Mesenchymal stem cell (in vitro differentiated cells and primary cell): ENCODE measurements around the gene LRRFIP1.
"Not testable (repeated sequence)": the region's sequence is repeated elsewhere in the genome, so short reads cannot be mapped to it uniquely, and the experiment has no call there.

Experiments
- DNase-seq: peaks from one replicate; pipeline ENCODE4 v3.0.0-alpha.2; 2013
- H2AFZ ChIP-seq: one replicate; pipeline ENCODE4 v1.6.1; 2013; ENCODE audit warnings: low read depth, mild to moderate bottlenecking, control low read depth, inconsistent platforms, low read length, moderate library complexity
- H2AK5ac ChIP-seq: 2 replicates; pipeline ENCODE4 v1.6.1; 2013; ENCODE audit warnings: low read length, moderate library complexity, mild to moderate bottlenecking, inconsistent platforms; ENCODE audit not compliant: severe bottlenecking
- H2BK120ac ChIP-seq: one replicate; pipeline ENCODE4 v1.6.1; 2013; ENCODE audit warnings: low read depth, mild to moderate bottlenecking, inconsistent platforms, low read length, moderate library complexity
- H2BK12ac ChIP-seq, 2 experiments: one replicate each; pipeline ENCODE4 v1.6.1; 2013; ENCODE audit warnings: inconsistent platforms in 2 of 2, low read length in 2 of 2, mild to moderate bottlenecking in 2 of 2, moderate library complexity in 2 of 2, control low read depth in 1 of 2
- H2BK15ac ChIP-seq: one replicate; pipeline ENCODE4 v1.6.1; 2013; ENCODE audit warnings: mild to moderate bottlenecking, low read depth, inconsistent platforms; ENCODE audit not compliant: poor library complexity, severe bottlenecking
- H2BK5ac ChIP-seq: 2 replicates; pipeline ENCODE4 v1.6.1; 2013; ENCODE audit warnings: low read depth, mild to moderate bottlenecking, low read length, control low read depth, inconsistent platforms; ENCODE audit not compliant: poor library complexity, severe bottlenecking
- H3K14ac ChIP-seq, 2 experiments: one replicate each; pipeline ENCODE4 v1.6.1; 2013; ENCODE audit warnings: inconsistent platforms in 2 of 2, low read length in 2 of 2, control low read depth in 1 of 2, mild to moderate bottlenecking in 1 of 2, moderate library complexity in 1 of 2
- H3K18ac ChIP-seq, 2 experiments: one replicate each; pipeline ENCODE4 v1.6.1; 2013; ENCODE audit warnings: inconsistent platforms in 2 of 2, low read length in 2 of 2, control low read depth in 1 of 2, low read depth in 1 of 2, mild to moderate bottlenecking in 1 of 2
- H3K23ac ChIP-seq, 2 experiments: one replicate each; pipeline ENCODE4 v1.6.1; 2013; ENCODE audit warnings: inconsistent platforms in 2 of 2, low read length in 2 of 2, mild to moderate bottlenecking in 2 of 2, moderate library complexity in 2 of 2, control low read depth in 1 of 2
- H3K27ac ChIP-seq: 2 replicates; pipeline ENCODE4 v1.5.1; 2013; ENCODE audit warnings: mild to moderate bottlenecking, moderate library complexity, low read length, control low read depth, inconsistent platforms; ENCODE audit not compliant: poor library complexity, severe bottlenecking
- H3K27me3 ChIP-seq, 2 experiments: 2 replicates each; pipeline versions ENCODE4 v1.6.1 to v1.7.0; 2013; ENCODE audit warnings: low read length in 2 of 2, mild to moderate bottlenecking in 2 of 2, moderate library complexity in 2 of 2, control low read depth in 1 of 2, inconsistent platforms in 1 of 2; ENCODE audit not compliant: control insufficient read depth in 1 of 2, insufficient read depth in 1 of 2
- H3K36me3 ChIP-seq, 2 experiments: 2 replicates each; pipeline versions ENCODE4 v1.6.1 to v1.7.0; 2013; ENCODE audit warnings: low read length in 2 of 2, control low read depth in 1 of 2, inconsistent platforms in 1 of 2, low read depth in 1 of 2, mild to moderate bottlenecking in 1 of 2; ENCODE audit not compliant: insufficient read depth in 2 of 2, control insufficient read depth in 1 of 2
- H3K4ac ChIP-seq, 2 experiments: one replicate each; pipeline ENCODE4 v1.6.1; 2013; ENCODE audit warnings: inconsistent platforms in 2 of 2, low read length in 2 of 2, mild to moderate bottlenecking in 2 of 2, moderate library complexity in 2 of 2, control low read depth in 1 of 2, low read depth in 1 of 2
- H3K4me1 ChIP-seq: 2 replicates; pipeline ENCODE4 v1.6.1; 2013; ENCODE audit warnings: low read depth, low read length, control low read depth; ENCODE audit not compliant: control insufficient read depth, insufficient read depth
- H3K4me2 ChIP-seq: 2 replicates; pipeline ENCODE4 v1.6.1; 2013; ENCODE audit warnings: low read length, mild to moderate bottlenecking, inconsistent platforms; ENCODE audit not compliant: poor library complexity, severe bottlenecking
- H3K4me3 ChIP-seq, 2 experiments: 2 replicates each; pipeline versions ENCODE4 v1.5.1 to v1.7.0; 2013; ENCODE audit warnings: low read length in 2 of 2, mild to moderate bottlenecking in 2 of 2, control low read depth in 1 of 2, low read depth in 1 of 2; ENCODE audit not compliant: insufficient read depth in 1 of 2
- H3K79me1 ChIP-seq: replicated peaks from 2 replicates; pipeline ENCODE4 v1.6.1; 2013; ENCODE audit warnings: mild to moderate bottlenecking, control low read depth, low read length, inconsistent platforms; ENCODE audit not compliant: poor library complexity, severe bottlenecking
- H3K9ac ChIP-seq: 2 replicates; pipeline ENCODE4 v1.7.0; 2013; ENCODE audit warnings: mild to moderate bottlenecking, low read length, moderate library complexity
- H3K9me3 ChIP-seq: 2 replicates; pipeline ENCODE4 v1.7.0; 2013; ENCODE audit warnings: mild to moderate bottlenecking, low read length; ENCODE audit not compliant: control insufficient read depth
- H4K8ac ChIP-seq: one replicate; pipeline ENCODE4 v1.6.1; 2013; ENCODE audit warnings: inconsistent platforms, mild to moderate bottlenecking, low read length, moderate library complexity
- H4K91ac ChIP-seq: one replicate; pipeline ENCODE4 v1.6.1; 2013; ENCODE audit warnings: mild to moderate bottlenecking, low read length, inconsistent platforms
- WGBS: methylation state at CpG from one replicate; pipeline ENCODE4 v1.1.7; 2013; ENCODE audit warnings: mixed read lengths; 5-methylcytosine and 5-hydroxymethylcytosine counted together

LRRFIP1 gene

DNA sequence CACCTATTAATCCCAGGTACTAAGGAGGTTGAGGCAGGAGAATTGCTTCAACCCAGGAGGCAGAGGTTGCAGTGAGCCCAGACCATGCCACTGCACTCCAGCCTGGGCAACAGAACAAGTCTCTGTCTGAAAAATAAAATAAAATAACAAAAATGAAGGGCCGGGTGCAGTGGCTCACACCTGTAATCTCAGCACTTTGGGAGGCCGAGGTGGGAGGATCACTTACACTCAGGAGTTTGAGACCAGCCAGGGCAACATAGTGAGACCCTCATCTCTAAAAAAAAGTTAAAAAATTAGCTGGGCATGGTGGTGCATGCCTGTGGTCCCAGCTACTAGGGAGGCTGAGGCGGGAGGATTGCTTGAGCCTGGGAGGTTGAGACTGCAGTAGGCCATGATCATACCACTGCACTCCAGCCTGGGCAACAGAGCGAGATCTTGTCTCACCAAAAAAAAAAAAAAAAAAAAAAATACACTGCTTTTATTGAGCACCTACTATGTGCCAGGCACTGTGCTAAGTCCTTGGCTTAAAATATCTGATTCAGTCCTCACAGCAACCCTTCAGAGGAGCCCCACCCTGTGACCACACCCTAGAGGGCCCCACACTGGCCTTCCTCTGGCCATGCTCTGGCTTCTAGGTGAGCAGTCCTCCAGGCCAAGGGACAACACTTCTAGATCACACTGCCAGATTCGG is 31.4 kb upstream of the LRRFIP1 start:
- H3K4me2 ChIP-seq, H3K27ac ChIP-seq, H2BK5ac ChIP-seq, H2BK15ac ChIP-seq, H2BK120ac ChIP-seq, H3K27me3 ChIP-seq, H3K36me3 ChIP-seq, H3K9me3 ChIP-seq, H3K14ac ChIP-seq, H4K8ac ChIP-seq, H3K79me1 ChIP-seq, H2AK5ac ChIP-seq, H3K23ac ChIP-seq, H3K9ac ChIP-seq, DNase-seq, H3K4me3 ChIP-seq, H4K91ac ChIP-seq, H2AFZ ChIP-seq, H3K4ac ChIP-seq: not testable (repeated sequence)
- H3K18ac ChIP-seq = peak overlapping the region in 1 of 2 experiments; percentile 61
- H2BK12ac ChIP-seq = peak overlapping the region in 1 of 2 experiments; percentile 21
- peaks cover 24% of the 10 kb centered on the region for H3K4me1 ChIP-seq
- 79% methylated on average over 4 of the region's 5 CpGs for WGBS

DNA sequence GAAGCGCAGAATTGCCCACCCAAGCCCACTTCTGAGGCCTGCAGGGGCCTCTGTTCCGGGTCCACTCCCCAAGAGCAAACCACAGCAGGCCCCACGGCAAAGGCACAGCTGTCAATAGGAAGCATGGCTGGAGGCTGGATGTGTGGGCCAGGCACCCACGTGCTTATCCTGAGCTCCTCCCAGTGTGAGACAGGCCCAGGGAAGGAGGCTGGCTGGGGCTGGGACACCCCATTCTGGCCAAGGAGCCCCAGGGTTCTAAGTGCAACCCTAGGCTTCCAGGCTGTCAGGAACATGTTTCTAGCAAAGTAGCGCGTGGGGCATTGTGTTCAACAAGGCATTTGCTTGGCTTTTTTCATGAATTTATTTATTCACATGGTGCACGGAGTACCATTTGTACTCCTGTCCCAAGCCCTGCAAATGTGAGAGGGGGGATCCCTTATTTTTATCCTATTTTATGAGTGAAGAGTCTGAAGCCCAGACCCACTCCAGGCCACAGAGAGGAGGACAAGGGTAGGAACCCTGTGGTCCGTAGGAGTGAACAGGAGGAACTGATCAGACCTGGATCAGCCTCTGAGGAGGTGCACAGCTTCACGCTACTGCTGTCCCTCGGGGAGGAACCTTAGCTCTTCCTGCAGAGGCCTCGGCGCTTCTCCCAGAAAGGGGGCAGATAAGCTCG is 30.7 kb upstream of the LRRFIP1 start:
- Histone ChIP-seq H4K91ac (peak overlapping the region; percentile 52), H3K9ac (no peak overlapping the region), H2BK15ac (peak overlapping the region; percentile 46), H3K4me1 (peaks cover 19% of the 10 kb centered on the region), H3K4me3 (no peak overlapping the region), H2AK5ac (peak overlapping the region; percentile 47), H3K18ac (peak overlapping the region; percentile 5 to 61), H3K27me3 (no peaks in the 10 kb centered on the region), H2BK5ac (no peak overlapping the region), H2BK12ac (peak overlapping the region; percentile 33 to 55), H3K23ac (no peak overlapping the region), H2BK120ac (no peak overlapping the region), H2AFZ (no peak overlapping the region), H3K4me2 (no peak overlapping the region), H3K36me3 (no peaks in the 10 kb centered on the region), H3K79me1 (no peaks in the 10 kb centered on the region), H3K4ac (peak overlapping the region in 1 of 2 experiments; percentile 34), H4K8ac (no peak overlapping the region), H3K14ac (peak overlapping the region in 1 of 2 experiments; percentile 69), H3K9me3 (no peaks in the 10 kb centered on the region), H3K27ac (no peak overlapping the region)
- WGBS = 88% methylated on average over 13 of the region's 13 CpGs
- DNase-seq = no peak

DNA sequence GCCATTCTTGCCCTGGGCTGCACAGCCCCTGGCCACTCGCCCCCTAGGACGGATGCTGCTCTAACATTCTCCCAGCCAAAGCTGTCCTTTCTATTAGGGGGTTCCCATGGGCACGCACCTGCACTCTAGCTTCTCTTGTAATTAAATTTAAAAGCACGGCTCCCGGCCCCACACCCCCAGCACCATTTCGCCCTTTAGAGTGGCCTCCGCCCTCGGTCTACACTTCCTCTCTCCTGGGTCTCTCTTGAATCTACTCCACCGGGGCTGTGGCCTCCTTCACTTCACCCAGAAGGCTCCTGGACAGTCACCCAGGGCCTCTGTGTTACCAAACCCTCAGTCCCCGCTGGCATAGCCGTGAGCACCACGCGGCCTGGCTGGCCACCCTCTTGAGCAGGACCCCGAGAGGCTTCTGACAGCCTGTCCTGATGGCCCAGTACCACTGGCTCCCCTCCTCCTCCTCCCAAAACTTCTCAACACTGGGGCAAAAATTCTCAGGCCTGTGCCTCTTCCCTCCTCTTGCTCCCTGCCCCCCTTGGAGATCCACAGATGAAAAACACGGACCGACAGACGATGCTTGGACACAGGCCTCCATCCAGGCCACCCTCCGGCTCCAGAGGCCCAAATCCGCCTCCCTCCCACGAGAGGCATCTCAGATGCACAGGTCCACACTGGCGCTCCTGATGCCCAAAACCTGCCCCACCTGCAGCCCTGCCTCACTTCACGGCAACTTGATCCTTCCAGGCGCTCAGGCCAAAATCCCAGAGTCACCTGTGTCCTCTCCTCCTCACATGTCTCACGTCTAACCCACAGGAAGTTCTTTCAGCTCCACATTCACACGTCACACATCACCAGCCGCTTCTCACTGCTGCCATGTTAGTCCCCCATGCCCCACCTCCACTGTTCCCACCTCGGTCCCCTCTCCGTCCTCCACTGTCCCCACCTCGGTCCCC is 29.9 kb upstream of the LRRFIP1 start:
- H2BK12ac ChIP-seq = peak overlapping the region in 1 of 2 experiments; percentile 83
- no peak overlapping the region for H3K23ac ChIP-seq
- no peak overlapping the region for H4K91ac ChIP-seq
- no peak overlapping the region for H2BK5ac ChIP-seq
- H4K8ac ChIP-seq = no peak overlapping the region
- H3K14ac ChIP-seq = peak overlapping the region in 1 of 2 experiments; percentile 69
- no peak overlapping the region for H2AFZ ChIP-seq
- H3K9ac ChIP-seq = no peak overlapping the region
- no peaks in the 10 kb centered on the region for H3K27me3 ChIP-seq
- WGBS = 90% methylated on average over 26 of the region's 29 CpGs
- H3K79me1 ChIP-seq = no peaks in the 10 kb centered on the region
- H3K18ac ChIP-seq = peak overlapping the region in 1 of 2 experiments; percentile 21
- H3K4ac ChIP-seq = peak overlapping the region in 1 of 2 experiments; percentile 34
- H3K36me3 ChIP-seq = no peaks in the 10 kb centered on the region
- H3K9me3 ChIP-seq = no peaks in the 10 kb centered on the region
- DNase-seq = no peak
- no peak overlapping the region for H3K27ac ChIP-seq
- no peak overlapping the region for H2AK5ac ChIP-seq
- peaks cover 17% of the 10 kb centered on the region for H3K4me1 ChIP-seq
- H2BK120ac ChIP-seq = no peak overlapping the region
- H2BK15ac ChIP-seq = no peak overlapping the region
- no peak overlapping the region for H3K4me3 ChIP-seq
- no peak overlapping the region for H3K4me2 ChIP-seq
